ENCODE measurements around the gene LDAF1.

Gene LDAF1

DNA sequence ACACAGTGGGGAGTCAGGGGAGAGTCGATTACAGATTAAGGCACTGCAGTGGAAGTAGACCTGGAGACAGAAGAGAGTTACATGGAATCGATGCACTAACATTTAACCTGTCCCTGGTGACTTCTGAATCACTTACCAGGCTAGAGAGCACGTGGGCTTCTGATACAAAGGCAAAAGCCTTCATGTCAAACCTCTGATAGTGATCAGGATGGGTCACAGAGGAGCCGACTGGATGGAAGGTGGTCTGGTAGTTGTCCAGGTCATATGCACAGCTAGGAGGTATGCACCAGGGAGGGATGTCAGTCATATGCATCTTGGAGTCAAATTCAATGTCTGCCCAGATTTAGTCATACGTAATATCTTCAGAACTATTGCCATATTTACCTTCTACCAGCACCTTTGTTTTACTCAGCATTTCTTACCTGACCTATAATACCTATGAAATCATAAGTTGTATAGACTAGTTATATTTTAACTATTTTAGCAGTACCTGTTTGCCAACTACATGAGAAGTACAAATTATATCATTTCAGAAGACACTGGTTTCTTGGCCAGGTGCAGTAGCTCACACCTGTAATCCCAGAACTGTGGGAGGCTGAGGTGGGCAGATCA is 41.2 kb downstream of the LDAF1 start:
- peaks cover 57% of the 10 kb centered on the region for H3K27me3 ChIP-seq
- TF ChIP-seq, protein P1, sequence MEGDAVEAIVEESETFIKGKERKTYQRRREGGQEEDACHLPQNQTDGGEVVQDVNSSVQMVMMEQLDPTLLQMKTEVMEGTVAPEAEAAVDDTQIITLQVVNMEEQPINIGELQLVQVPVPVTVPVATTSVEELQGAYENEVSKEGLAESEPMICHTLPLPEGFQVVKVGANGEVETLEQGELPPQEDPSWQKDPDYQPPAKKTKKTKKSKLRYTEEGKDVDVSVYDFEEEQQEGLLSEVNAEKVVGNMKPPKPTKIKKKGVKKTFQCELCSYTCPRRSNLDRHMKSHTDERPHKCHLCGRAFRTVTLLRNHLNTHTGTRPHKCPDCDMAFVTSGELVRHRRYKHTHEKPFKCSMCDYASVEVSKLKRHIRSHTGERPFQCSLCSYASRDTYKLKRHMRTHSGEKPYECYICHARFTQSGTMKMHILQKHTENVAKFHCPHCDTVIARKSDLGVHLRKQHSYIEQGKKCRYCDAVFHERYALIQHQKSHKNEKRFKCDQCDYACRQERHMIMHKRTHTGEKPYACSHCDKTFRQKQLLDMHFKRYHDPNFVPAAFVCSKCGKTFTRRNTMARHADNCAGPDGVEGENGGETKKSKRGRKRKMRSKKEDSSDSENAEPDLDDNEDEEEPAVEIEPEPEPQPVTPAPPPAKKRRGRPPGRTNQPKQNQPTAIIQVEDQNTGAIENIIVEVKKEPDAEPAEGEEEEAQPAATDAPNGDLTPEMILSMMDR (IDR thresholded peaks at IDR 0.05) = no peak
- no peak overlapping the region for H3K27ac ChIP-seq
- H3K36me3 ChIP-seq = no peaks in the 10 kb centered on the region
- no peaks in the 10 kb centered on the region for H3K9me3 ChIP-seq
- no peak overlapping the region for H3K4me3 ChIP-seq (ENCODE audit: low read depth in 1 of 2, low read length in 1 of 2)
- no peaks in the 10 kb centered on the region for H3K4me1 ChIP-seq (ENCODE audit: control insufficient read depth in 1 of 2, insufficient read depth in 1 of 2, low read depth in 1 of 2, low read length in 1 of 2)

DNA sequence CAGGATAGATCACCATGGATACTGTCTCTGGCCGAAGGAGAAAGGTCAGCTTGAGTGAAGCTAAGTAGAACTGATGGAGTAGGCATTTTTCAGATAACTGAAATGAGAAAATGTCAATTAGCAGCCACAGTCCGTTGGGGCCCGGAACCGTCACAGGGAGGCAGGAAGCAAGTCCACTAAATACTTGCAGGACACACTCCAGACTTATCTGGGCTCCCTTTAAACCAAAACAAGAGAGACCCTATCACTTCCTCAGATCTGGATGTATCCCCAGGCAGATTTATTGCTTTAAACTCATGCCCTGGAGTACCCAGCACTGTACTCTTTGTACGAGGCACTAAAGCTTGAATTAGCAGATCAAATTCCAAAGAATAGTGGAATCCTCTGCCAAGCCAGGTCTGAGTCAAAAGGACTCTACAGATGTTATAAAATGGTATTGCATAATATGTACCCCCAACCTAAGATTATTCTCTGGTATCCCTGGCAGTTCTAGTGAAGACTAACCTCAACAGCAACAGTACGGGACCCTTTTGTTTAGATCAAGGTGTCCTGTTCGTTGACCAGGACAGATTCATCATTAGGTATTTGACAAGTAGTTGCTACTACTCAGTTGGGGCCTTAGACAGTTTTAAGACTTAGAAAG is 44.8 kb downstream of the LDAF1 start:
- H3K27me3 ChIP-seq = peaks cover 56% of the 10 kb centered on the region
- H3K4me1 ChIP-seq (ENCODE audit: control insufficient read depth in 1 of 2, insufficient read depth in 1 of 2, low read depth in 1 of 2, low read length in 1 of 2) = no peaks in the 10 kb centered on the region
- H3K27ac ChIP-seq = no peak overlapping the region
- H3K9me3 ChIP-seq = no peaks in the 10 kb centered on the region
- TF ChIP-seq, protein P1 (IDR thresholded peaks at IDR 0.05) = no peak
- no peaks in the 10 kb centered on the region for H3K36me3 ChIP-seq
- H3K4me3 ChIP-seq (ENCODE audit: low read depth in 1 of 2, low read length in 1 of 2) = no peak overlapping the region

DNA sequence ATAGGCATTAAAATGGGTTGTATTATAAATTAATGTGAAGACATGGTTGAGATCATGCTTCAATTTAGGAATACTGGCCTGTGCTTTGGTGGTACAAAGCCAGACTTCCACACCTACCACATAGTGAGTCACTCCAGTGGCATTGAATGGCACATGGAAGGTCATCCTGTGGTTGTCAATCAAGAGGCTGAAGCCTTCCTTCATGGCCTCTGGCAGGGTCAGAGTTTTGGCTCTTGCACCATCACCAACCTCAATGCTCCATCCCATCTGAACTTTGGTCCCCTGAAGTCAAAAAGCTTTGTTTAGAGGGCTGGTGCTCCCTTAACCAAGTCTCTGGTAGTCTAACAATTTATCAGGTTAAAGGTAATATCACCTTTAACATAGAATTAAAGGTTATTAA is 46.8 kb downstream of the LDAF1 start:
- no peaks in the 10 kb centered on the region for H3K9me3 ChIP-seq
- TF ChIP-seq, protein P1 (IDR thresholded peaks at IDR 0.05) = no peak
- H3K4me1 ChIP-seq (ENCODE audit: control insufficient read depth in 1 of 2, insufficient read depth in 1 of 2, low read depth in 1 of 2, low read length in 1 of 2) = no peaks in the 10 kb centered on the region
- no peaks in the 10 kb centered on the region for H3K36me3 ChIP-seq
- H3K27ac ChIP-seq = no peak overlapping the region
- H3K27me3 ChIP-seq = peaks cover 65% of the 10 kb centered on the region
- H3K4me3 ChIP-seq (ENCODE audit: low read depth in 1 of 2, low read length in 1 of 2) = no peak overlapping the region

DNA sequence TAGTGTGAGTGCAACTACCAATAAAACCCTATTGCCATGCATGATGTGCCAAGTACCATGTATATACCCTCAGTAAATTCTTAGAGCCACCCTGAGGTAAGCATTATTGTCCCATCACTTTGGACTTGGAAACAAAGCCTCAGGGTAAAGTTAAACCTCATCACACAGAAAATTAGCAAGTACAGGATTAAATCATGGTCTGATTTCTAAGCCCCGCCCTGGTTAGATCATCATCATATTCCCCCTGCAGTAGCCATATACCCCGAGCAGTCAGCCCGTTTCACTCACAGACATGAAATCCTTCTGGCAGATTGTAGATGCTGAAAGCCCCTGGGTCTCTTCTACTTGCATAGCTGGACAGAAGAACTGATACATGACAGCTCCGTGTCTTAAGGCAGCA is 48.1 kb downstream of the LDAF1 start:
- TF ChIP-seq, protein P1 (IDR thresholded peaks at IDR 0.05) = no peak
- H3K27ac ChIP-seq = no peak overlapping the region
- no peaks in the 10 kb centered on the region for H3K9me3 ChIP-seq
- H3K27me3 ChIP-seq = peaks cover 64% of the 10 kb centered on the region
- H3K4me1 ChIP-seq (ENCODE audit: control insufficient read depth in 1 of 2, insufficient read depth in 1 of 2, low read depth in 1 of 2, low read length in 1 of 2) = no peaks in the 10 kb centered on the region
- H3K4me3 ChIP-seq (ENCODE audit: low read depth in 1 of 2, low read length in 1 of 2) = no peak overlapping the region
- H3K36me3 ChIP-seq = no peaks in the 10 kb centered on the region

DNA sequence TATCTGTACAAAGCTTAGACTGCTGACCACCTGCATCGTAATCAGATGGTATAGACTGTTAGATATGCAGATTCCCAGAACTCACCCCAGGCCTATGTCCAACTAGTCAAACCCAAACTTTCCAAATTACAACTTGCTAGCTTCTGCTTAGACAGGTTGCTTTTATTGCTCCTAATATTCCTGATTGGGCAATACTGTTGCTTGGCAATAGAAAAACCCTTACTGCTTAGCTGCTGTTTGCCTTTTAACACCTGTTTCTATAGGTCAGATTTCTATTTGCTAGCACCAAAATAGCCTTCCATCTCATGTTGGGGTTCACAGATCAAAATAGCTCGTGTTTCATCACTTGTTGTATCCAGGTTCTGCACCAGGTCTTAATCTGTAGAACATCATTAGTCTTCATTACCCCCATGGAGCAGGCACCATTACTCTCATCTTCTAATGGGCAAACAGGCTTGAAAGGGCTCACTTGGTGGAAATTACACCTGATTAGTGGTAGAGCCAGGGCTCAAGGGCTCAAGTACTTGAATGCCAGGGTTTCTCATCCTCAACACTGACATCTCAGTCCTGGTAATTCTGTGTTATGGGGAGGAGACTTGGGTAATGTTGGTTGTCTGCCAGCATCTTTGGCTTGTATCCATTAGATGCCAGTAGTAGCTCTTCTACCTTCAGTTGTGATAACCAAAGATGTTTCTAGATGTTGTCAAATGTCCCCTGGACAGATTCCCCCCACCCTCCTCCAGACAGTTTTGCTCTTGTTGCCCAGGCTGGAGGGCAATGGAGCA is 50.2 kb downstream of the LDAF1 start:
- no peaks in the 10 kb centered on the region for H3K9me3 ChIP-seq
- no peaks in the 10 kb centered on the region for H3K4me1 ChIP-seq (ENCODE audit: control insufficient read depth in 1 of 2, insufficient read depth in 1 of 2, low read depth in 1 of 2, low read length in 1 of 2)
- H3K27me3 ChIP-seq = peaks cover 58% of the 10 kb centered on the region
- TF ChIP-seq, protein P1 (IDR thresholded peaks at IDR 0.05) = no peak
- no peak overlapping the region for H3K4me3 ChIP-seq (ENCODE audit: low read depth in 1 of 2, low read length in 1 of 2)
- no peaks in the 10 kb centered on the region for H3K36me3 ChIP-seq
- H3K27ac ChIP-seq = no peak overlapping the region
